Prostate gland (tissue), 2 donors: ENCODE measurements around the gene KNG1. TPM values are rescaled to one million over a fixed set of nuclear protein-coding genes. Genes with fewer than 3 reads are reported as not detected.
"Not testable (repeated sequence)": the region's sequence is repeated elsewhere in the genome, so short reads cannot be mapped to it uniquely, and the experiment has no call there.

ENCODE experiments used
- DNase-seq: peaks from one replicate; pipeline ENCODE4 v3.0.0-alpha.2; 2019; ENCODE audit warnings: low spot score
- H3K27ac ChIP-seq, 2 donors: fragments of 200-600 bp; sonication (generic); 2 replicates each; pipeline ENCODE4 v1.5.1; 2017 to 2019
- H3K27me3 ChIP-seq: fragments of 200-600 bp; sonication (generic); replicated peaks from 2 replicates; pipeline ENCODE4 v1.5.1; 2019; ENCODE audit not compliant: insufficient read depth
- H3K36me3 ChIP-seq, 2 donors: fragments of 200-600 bp; sonication (generic); 1 replicate in 1 of 2; 2 replicates in 1 of 2; pipeline versions ENCODE4 v1.5.1 to v1.8.1; 2017 to 2019
- H3K4me1 ChIP-seq: fragments of 200-600 bp; sonication (generic); replicated peaks from 2 replicates; pipeline ENCODE4 v1.5.1; 2019
- H3K4me3 ChIP-seq, 2 donors: fragments of 200-600 bp; sonication (generic); 2 replicates each; pipeline ENCODE4 v1.5.1; 2017 to 2019
- H3K9me3 ChIP-seq: fragments of 200-600 bp; sonication (generic); 2 replicates; pipeline ENCODE4 v1.5.1; 2017
- CTCF ChIP-seq, 4 experiments: fragments of 200-600 bp in 2 of 4; fragments of 450-650 bp in 2 of 4; sonication (generic) in 2 of 4; IDR thresholded peaks; 1 replicate in 3 of 4; 2 replicates in 1 of 4; pipeline ENCODE4 v1.5.1; 2016 to 2019; ENCODE audit warnings: antibody characterized with exemption in 4 of 4, mild to moderate bottlenecking in 2 of 4, moderate library complexity in 2 of 4
- POLR2A ChIP-seq: fragments of 450-650 bp; IDR thresholded peaks from one replicate; pipeline ENCODE4 v1.6.1; 2016; ENCODE audit warnings: antibody characterized with exemption, mild to moderate bottlenecking
- POLR2AphosphoS5 ChIP-seq: sonication (generic); formaldehyde crosslinking; IDR thresholded peaks from one replicate; pipeline ENCODE4 v1.6.1; 2017; ENCODE audit warnings: antibody characterized with exemption
- WGBS: methylation state at CpG from one replicate; pipeline ENCODE4 v1.1.5; 2018; 5-methylcytosine and 5-hydroxymethylcytosine counted together
- intact Hi-C: fragments of 100-400 bp; cut with DNase I; formaldehyde crosslinking; loops from one replicate; pipeline ENCODE4 v1.14.2; 2022
- total RNA-seq, 2 donors: library from RNA; depleted of rRNA; stranded (reverse); fragments of >200 nt; gene quantifications; one replicate each; pipeline ENCODE4 v1.1.0, GENCODE V29; 2016

The KNG1 gene
- total RNA-seq, 2 donors from 2014 or later: 0.91 TPM; not detected in 1

DNA sequence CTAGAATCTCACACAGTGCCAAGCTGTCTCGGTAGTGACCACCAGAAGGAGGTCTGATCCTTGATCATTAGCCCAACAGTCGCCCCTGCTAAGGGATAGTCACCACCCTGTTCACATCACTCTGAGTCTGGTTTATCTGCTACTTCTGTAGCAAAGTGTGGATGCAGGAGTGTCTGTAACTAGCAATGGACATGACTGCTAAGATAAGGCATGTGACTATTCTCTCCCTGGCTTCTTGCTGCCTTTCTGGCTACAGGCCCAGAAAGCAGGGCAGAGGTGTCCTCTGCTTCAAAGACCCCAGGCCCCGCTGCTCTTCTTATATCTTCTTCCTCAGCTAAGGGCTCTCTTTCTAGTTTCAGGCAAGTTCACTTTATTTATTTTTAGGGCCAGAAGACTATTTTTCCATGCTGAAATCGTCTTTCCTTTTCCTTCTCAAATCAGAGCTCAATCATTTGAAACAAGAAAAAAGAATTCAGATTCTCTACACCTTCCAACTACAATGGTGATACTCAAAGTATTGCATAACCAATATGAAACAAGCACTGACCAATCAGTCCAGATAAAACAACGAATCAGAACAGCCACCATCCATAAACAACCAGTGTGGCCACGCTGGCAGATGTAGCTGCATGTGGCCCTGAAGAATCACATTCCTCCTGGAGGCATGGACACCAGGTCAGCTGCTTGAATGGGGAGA is 8.0 kb upstream of the KNG1 start:
- TF ChIP-seq CTCF (IDR thresholded peaks at IDR 0.05) (no peak), POLR2AphosphoS5 (no peak), POLR2A (no peak)
- DNase-seq: no peak
- no peaks in the 10 kb centered on the region for H3K9me3 ChIP-seq
- intact Hi-C loops: no loop called here
- H3K4me1 ChIP-seq: no peaks in the 10 kb centered on the region
- H3K4me3 ChIP-seq: no peak overlapping the region
- no peak overlapping the region for H3K27ac ChIP-seq
- no peaks in the 10 kb centered on the region for H3K36me3 ChIP-seq
- no peaks in the 10 kb centered on the region for H3K27me3 ChIP-seq
- 70% methylated on average over 6 of the region's 6 CpGs for WGBS

GRCh38 chr3:186710694-186711093 is 6.5 kb upstream of the KNG1 start:
- intact Hi-C loops, DNase-seq, H3K4me3 ChIP-seq, H3K4me1 ChIP-seq, H3K27ac ChIP-seq, H3K27me3 ChIP-seq, H3K9me3 ChIP-seq, H3K36me3 ChIP-seq: not testable (repeated sequence)
- WGBS: 84% methylated on average over 4 of the region's 4 CpGs

- no peak for DNase-seq
- 82% methylated on average over 4 of the region's 4 CpGs for WGBS
- TF ChIP-seq POLR2A: no peak
- no peak for TF ChIP-seq CTCF (IDR thresholded peaks at IDR 0.05)
- no peak for TF ChIP-seq POLR2AphosphoS5
- H3K4me3 ChIP-seq: no peak overlapping the region
- H3K4me1 ChIP-seq: no peaks in the 10 kb centered on the region
- H3K27ac ChIP-seq: no peak overlapping the region
- H3K36me3 ChIP-seq: no peaks in the 10 kb centered on the region
- no peaks in the 10 kb centered on the region for H3K27me3 ChIP-seq
- intact Hi-C loops: no loop called here
- H3K9me3 ChIP-seq: no peaks in the 10 kb centered on the region
Observed at GRCh38 chr3:186713499-186713898, 3.7 kb upstream of the KNG1 start.

GRCh38 chr3:186719945-186720739 is 3.0 kb downstream of the KNG1 start:
- H3K4me3 ChIP-seq: no peak overlapping the region
- DNase-seq: no peak
- H3K36me3 ChIP-seq: no peaks in the 10 kb centered on the region
- H3K27me3 ChIP-seq: no peaks in the 10 kb centered on the region
- no peaks in the 10 kb centered on the region for H3K9me3 ChIP-seq
- TF ChIP-seq POLR2AphosphoS5: no peak
- TF ChIP-seq POLR2A: no peak
- TF ChIP-seq CTCF (IDR thresholded peaks at IDR 0.05): no peak
- WGBS: 27% methylated on average over 7 of the region's 7 CpGs
- no peaks in the 10 kb centered on the region for H3K4me1 ChIP-seq
- intact Hi-C loops: no loop called here
- no peak overlapping the region for H3K27ac ChIP-seq

DNA sequence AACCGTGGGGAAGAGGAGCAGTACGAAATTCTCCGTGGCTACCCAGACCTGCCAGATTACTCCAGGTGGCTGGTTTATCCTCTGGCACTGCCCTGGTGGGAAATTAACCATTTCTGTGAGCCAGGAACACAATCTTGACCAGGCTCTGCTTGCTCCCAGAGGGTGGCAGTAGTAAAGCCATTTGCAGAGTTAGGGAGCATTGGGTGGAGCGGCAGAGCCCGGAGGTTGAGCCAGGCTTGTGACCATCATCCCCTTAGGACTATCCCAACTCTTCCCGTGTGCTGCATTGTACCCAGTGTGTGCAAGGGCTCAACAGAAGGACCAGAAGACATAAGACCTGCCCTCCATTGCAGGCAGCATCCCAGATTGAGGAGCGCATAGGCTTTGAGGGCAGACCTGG is 5.3 kb downstream of the KNG1 start:
- H3K4me3 ChIP-seq: no peak overlapping the region
- intact Hi-C loops: no loop called here

More for the DNA sequence above, 5.3 kb downstream of the KNG1 start:
- TF ChIP-seq POLR2A (no peak), CTCF (IDR thresholded peaks at IDR 0.05) (no peak), POLR2AphosphoS5 (no peak)
- H3K27ac ChIP-seq: no peak overlapping the region
- H3K36me3 ChIP-seq: no peaks in the 10 kb centered on the region
- H3K9me3 ChIP-seq: no peaks in the 10 kb centered on the region
- no peaks in the 10 kb centered on the region for H3K27me3 ChIP-seq
- DNase-seq: no peak
- H3K4me1 ChIP-seq: no peaks in the 10 kb centered on the region
- 50% methylated on average over 7 of the region's 7 CpGs for WGBS
